Sigmoid colon (tissue), 7 donors: ENCODE results near the gene SUSD6. TPM values are rescaled to one million over a fixed set of nuclear protein-coding genes. Genes with fewer than 3 reads are reported as not detected.

Source experiments
- DNase-seq: peaks from one replicate; pipeline ENCODE4 v3.0.0-alpha.2; 2019
- H3K27ac ChIP-seq, 4 donors: fragments of 200-600 bp; sonication (generic); one replicate each; pipeline ENCODE4 v1.5.1; 2016 to 2019; ENCODE audit warnings: mild to moderate bottlenecking in 1 of 4
- H3K27me3 ChIP-seq, 3 donors: fragments of 200-600 bp; sonication (generic); one replicate each; pipeline ENCODE4 v1.5.1; 2019; ENCODE audit warnings: mild to moderate bottlenecking in 1 of 3
- H3K36me3 ChIP-seq, 4 donors: fragments of 200-600 bp; sonication (generic); one replicate each; pipeline ENCODE4 v1.5.1; 2016 to 2019
- H3K4me1 ChIP-seq, 4 donors: fragments of 200-600 bp; sonication (generic); one replicate each; pipeline ENCODE4 v1.5.1; 2017 to 2019
- H3K4me3 ChIP-seq, 4 donors: fragments of 200-600 bp; sonication (generic); one replicate each; pipeline ENCODE4 v1.5.1; 2017 to 2019; ENCODE audit warnings: mild to moderate bottlenecking in 2 of 4, moderate library complexity in 1 of 4
- H3K9me3 ChIP-seq, 4 donors: fragments of 200-600 bp in 3 of 4; sonication (generic) in 3 of 4; one replicate each; pipeline versions ENCODE4 v1.5.1 to v1.6.1; 2013 to 2019
- EP300 ChIP-seq, 4 donors: sonication (generic); formaldehyde crosslinking; IDR thresholded peaks; one replicate each; pipeline ENCODE4 v1.6.1; 2017; ENCODE audit warnings: antibody characterized with exemption in 4 of 4
- POLR2A ChIP-seq, 2 donors: fragments of 450-650 bp; IDR thresholded peaks; one replicate each; pipeline ENCODE4 v1.6.1; 2016; ENCODE audit warnings: antibody characterized with exemption in 2 of 2, mild to moderate bottlenecking in 2 of 2, moderate library complexity in 2 of 2
- POLR2AphosphoS5 ChIP-seq, 4 donors: sonication (generic); formaldehyde crosslinking; IDR thresholded peaks; one replicate each; pipeline ENCODE4 v1.6.1; 2017; ENCODE audit warnings: antibody characterized with exemption in 4 of 4
- WGBS, 2 donors: extraction: QIAGEN DNeasy Blood & Tissue Kit; methylation state at CpG; one replicate each; pipeline ENCODE4 v1.1.7; 2013; 5-methylcytosine and 5-hydroxymethylcytosine counted together
- intact Hi-C: fragments of 100-400 bp; cut with DNase I; formaldehyde crosslinking; loops from one replicate; pipeline ENCODE4 v1.15.1; 2023
- polyA plus RNA-seq, 3 donors: library from polyadenylated mRNA; stranded (reverse); fragments of 200-250 nt; gene quantifications; one replicate each; pipeline ENCODE4 v1.2.3, GENCODE V29; 2013
- total RNA-seq, 4 donors: library from RNA; depleted of rRNA; stranded (reverse); fragments of >200 nt; gene quantifications; one replicate each; pipeline ENCODE4 v1.1.0, GENCODE V29; 2016
- TF ChIP-seq, protein P1 (sequence below), 4 experiments: fragments of 450-650 bp in 3 of 4; fragments of 200-600 bp in 1 of 4; IDR thresholded peaks; one replicate each; pipeline ENCODE4 v1.5.1; 2016 to 2019; ENCODE audit warnings: antibody characterized with exemption in 4 of 4, mild to moderate bottlenecking in 3 of 4, moderate library complexity in 2 of 4
- donor health status: healthy with polysubstance abuse.
- donor health status: Bipolar disorder and iron deficiency.
- donor health status: healthy.

The SUSD6 gene, protein sequence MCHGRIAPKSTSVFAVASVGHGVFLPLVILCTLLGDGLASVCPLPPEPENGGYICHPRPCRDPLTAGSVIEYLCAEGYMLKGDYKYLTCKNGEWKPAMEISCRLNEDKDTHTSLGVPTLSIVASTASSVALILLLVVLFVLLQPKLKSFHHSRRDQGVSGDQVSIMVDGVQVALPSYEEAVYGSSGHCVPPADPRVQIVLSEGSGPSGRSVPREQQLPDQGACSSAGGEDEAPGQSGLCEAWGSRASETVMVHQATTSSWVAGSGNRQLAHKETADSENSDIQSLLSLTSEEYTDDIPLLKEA
- total RNA-seq (10 to 100 TPM; 13.5 to 62.0 (median 18.6) TPM), polyA plus RNA-seq (10 to 100 TPM in 2 of 3 donors, 1 to 10 TPM in 1; 5.4 to 36.7 (median 10.4) TPM)

DNA sequence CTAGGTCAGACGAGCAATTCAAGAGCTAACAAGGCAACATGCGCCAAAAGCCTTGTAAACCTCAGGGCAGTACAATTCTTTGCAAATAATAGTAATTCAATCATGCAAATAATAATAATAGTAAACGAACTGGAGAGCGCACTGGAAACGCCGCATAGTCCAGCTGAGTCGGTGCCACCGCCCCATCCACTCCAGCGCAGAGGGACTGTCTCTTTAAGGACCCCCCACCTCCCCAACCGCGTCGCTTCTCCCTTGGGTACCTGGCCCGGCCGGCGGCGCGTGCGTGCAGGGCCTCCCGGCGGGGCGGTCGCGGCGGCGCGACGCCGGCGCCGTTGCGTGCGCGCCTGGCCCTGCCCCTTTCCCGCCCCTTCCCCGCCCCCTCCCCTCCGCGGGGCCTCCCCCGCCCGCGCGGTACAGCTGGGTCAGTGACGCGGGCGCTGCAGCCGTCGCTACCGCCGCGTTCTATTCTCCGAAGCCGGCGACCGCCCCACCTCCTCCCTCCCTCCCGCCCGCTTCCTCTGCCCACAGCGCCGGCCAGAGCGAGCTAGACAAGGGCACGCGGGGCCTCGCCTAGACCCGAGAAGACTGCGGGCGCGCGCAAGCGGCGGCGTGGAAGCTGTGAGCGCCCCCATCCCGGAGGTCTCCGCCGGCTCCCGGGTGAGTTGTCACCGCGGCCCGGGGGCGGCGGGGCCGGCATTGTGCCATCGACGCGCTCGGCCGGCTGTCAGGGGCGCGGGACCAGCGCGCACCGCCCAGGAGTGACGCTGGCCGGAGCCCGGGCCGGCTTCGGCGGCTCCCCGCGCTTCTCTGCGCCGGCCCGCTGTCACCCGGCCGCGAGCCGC lies at the start of gene SUSD6:
Gene SUSD6 (plus strand): TSS at position 425 of the 842 bp plus-strand sequence. CDS start 46,997 bp downstream, outside the sequence.
- intact Hi-C loops: loop anchor here (2.0 kb wide), 2 partner anchors 105 to 155 kb away; partner anchors contain the start of gene SRSF5
- DNase-seq: peak; percentile 96
- WGBS, 2 donors: 1% methylated on average over 105 of the region's 105 CpGs
- TF ChIP-seq POLR2AphosphoS5 (IDR thresholded peaks at IDR 0.05): peak; percentile 92 to 95 (median 94)
- TF ChIP-seq EP300 (IDR thresholded peaks at IDR 0.05): no peak
- TF ChIP-seq POLR2A (IDR thresholded peaks at IDR 0.05): peak; percentile 44 to 46
- Histone ChIP-seq H3K4me1 (peaks cover 0 to 50% (median 47%) of the 10 kb centered on the region in 4 donors), H3K27me3 (no peaks in the 10 kb centered on the region), H3K9me3 (no peaks in the 10 kb centered on the region), H3K27ac (peak within 1 kb of the TSS; percentile 97 to 100 (median 98)), H3K36me3 (no peaks in the 10 kb centered on the region), H3K4me3 (peak within 1 kb of the TSS; percentile 82 to 88 (median 86))

DNA sequence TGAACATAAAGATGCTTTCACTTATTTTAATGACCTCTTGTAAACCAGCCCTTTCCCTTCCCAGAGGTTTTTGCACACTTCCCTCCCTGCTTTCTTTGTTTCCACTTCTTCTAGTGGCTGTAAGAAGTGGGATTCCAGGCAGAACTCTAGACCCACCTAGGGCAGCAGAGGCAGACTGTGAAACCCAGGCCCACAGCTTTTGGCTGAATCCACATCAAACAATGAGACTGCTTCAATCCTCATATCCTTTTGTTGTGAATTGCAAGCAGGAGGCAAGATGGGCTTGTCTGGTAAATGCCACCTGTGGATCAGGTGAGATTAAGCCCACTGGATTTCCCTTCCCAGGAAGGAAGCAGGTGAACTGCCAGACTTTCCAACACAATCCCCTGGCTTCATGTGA lies 49.5 kb upstream of the SUSD6 start:
- H3K36me3 ChIP-seq: no peaks in the 10 kb centered on the region
- H3K9me3 ChIP-seq: no peaks in the 10 kb centered on the region
- H3K4me3 ChIP-seq: no peak overlapping the region
- H3K27ac ChIP-seq: no peak overlapping the region
- DNase-seq: no peak
- H3K27me3 ChIP-seq: peaks cover 3 to 68% (median 9%) of the 10 kb centered on the region in 3 donors
- no peaks in the 10 kb centered on the region for H3K4me1 ChIP-seq
- intact Hi-C loops: no loop called here
- TF ChIP-seq POLR2A (IDR thresholded peaks at IDR 0.05) (no peak), EP300 (IDR thresholded peaks at IDR 0.05) (no peak), POLR2AphosphoS5 (IDR thresholded peaks at IDR 0.05) (no peak)
- TF ChIP-seq, protein P1, sequence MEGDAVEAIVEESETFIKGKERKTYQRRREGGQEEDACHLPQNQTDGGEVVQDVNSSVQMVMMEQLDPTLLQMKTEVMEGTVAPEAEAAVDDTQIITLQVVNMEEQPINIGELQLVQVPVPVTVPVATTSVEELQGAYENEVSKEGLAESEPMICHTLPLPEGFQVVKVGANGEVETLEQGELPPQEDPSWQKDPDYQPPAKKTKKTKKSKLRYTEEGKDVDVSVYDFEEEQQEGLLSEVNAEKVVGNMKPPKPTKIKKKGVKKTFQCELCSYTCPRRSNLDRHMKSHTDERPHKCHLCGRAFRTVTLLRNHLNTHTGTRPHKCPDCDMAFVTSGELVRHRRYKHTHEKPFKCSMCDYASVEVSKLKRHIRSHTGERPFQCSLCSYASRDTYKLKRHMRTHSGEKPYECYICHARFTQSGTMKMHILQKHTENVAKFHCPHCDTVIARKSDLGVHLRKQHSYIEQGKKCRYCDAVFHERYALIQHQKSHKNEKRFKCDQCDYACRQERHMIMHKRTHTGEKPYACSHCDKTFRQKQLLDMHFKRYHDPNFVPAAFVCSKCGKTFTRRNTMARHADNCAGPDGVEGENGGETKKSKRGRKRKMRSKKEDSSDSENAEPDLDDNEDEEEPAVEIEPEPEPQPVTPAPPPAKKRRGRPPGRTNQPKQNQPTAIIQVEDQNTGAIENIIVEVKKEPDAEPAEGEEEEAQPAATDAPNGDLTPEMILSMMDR (IDR thresholded peaks at IDR 0.05): no peak

DNA sequence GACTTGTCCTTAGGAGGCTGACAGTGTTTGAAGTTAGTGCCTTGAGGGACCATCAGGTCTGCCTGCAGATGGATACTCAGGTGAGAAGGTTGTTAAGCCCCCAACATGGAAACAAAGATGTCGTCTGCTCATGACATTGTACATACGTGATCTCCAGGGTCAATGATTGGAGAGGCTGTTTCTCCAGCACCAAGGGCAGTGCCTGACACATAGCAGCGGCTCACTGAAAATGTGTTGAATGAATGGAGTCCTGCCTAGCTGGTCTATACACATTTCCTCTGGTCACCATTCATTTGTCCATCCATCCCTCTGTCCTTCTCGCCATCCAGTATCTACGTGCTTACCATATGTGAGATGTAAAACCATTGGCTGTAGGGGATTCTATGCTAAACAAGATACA lies 43.8 kb upstream of the SUSD6 start:
- Histone ChIP-seq H3K27me3 (peaks cover 21 to 93% (median 55%) of the 10 kb centered on the region in 3 donors), H3K27ac (no peak overlapping the region), H3K36me3 (no peaks in the 10 kb centered on the region), H3K9me3 (no peaks in the 10 kb centered on the region), H3K4me1 (peaks cover 0 to 15% (median 13%) of the 10 kb centered on the region in 4 donors), H3K4me3 (no peak overlapping the region)
- DNase-seq: no peak
- intact Hi-C loops: no loop called here
- TF ChIP-seq EP300 (IDR thresholded peaks at IDR 0.05) (no peak), POLR2A (IDR thresholded peaks at IDR 0.05) (no peak), POLR2AphosphoS5 (IDR thresholded peaks at IDR 0.05) (no peak)
- TF ChIP-seq, protein P1 (IDR thresholded peaks at IDR 0.05): no peak
- WGBS, 2 donors: 84 to 87% methylated on average over 5 of the region's 5 CpGs

DNA sequence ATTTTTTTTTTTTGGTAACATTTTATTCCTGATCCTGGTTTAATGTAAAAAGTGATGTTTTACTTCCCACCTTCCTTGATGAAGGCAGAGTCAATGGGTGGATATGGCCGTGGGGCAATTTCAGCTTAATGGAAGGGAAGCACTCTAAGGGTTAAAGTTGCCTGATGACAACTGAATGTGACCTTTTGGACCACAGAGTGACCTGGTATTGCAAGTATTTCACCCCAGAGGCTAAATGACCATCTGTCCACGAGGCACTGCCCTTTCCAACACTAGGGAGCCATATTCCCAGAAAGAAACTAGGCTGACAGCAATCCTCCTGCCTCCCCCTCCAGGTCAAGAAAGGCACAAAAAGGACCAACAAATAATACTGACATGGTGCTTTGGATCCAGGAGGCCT lies 41.5 kb upstream of the SUSD6 start:
- Histone ChIP-seq H3K4me1 (peaks cover 0 to 38% (median 35%) of the 10 kb centered on the region in 4 donors), H3K4me3 (no peak overlapping the region), H3K27ac (no peak overlapping the region), H3K27me3 (peaks cover 37 to 98% (median 76%) of the 10 kb centered on the region in 3 donors), H3K9me3 (no peaks in the 10 kb centered on the region), H3K36me3 (no peaks in the 10 kb centered on the region)
- DNase-seq: no peak
- intact Hi-C loops: loop anchor here (5.0 kb wide), 1 partner anchor 328 kb away; no protein-coding TSS in a partner anchor
- 43 to 62% methylated on average over 2 of the region's 2 CpGs for WGBS, 2 donors
- TF ChIP-seq POLR2AphosphoS5 (IDR thresholded peaks at IDR 0.05) (no peak), POLR2A (IDR thresholded peaks at IDR 0.05) (no peak)

DNA sequence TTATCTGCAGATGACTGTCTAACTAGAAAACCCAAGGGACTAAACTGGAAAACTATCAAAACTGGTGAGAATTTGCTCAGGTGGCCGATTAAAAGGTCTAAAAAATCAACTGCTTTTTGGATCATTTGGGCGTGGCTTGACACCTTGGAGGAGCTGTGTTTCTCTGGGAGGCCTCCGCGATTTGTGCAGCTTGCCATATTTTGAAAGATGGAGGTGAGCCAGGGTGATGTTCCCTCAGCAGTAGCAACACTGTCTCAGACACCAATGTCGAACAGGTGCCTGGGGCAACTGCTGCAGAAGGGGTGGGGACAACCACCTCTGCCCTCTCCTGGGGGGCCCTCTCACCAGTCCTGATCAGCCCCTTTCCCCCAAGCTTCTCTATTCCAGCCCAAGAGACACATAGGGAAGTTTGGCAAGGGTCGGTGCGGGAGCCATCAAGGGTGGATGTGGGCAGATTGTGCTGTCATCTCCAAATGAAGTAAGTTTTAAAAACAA lies 40.5 kb upstream of the SUSD6 start:
- Histone ChIP-seq H3K4me3 (no peak overlapping the region), H3K36me3 (no peaks in the 10 kb centered on the region), H3K9me3 (no peaks in the 10 kb centered on the region), H3K27ac (no peak overlapping the region), H3K27me3 (peaks cover 37 to 99% (median 79%) of the 10 kb centered on the region in 3 donors), H3K4me1 (peaks cover 0 to 38% (median 36%) of the 10 kb centered on the region in 4 donors)
- WGBS, 2 donors: 77 to 86% methylated on average over 7 of the region's 7 CpGs
- DNase-seq: no peak
- intact Hi-C loops: loop anchor here (5.0 kb wide), 1 partner anchor 329 kb away; no protein-coding TSS in a partner anchor
- TF ChIP-seq, protein P1 (IDR thresholded peaks at IDR 0.05): no peak
- no peak for TF ChIP-seq POLR2AphosphoS5 (IDR thresholded peaks at IDR 0.05)
- no peak for TF ChIP-seq POLR2A (IDR thresholded peaks at IDR 0.05)
- TF ChIP-seq EP300 (IDR thresholded peaks at IDR 0.05): no peak
